AG04450 (cell line): ENCODE data around the gene TPX2. TPM values are rescaled to one million over a fixed set of nuclear protein-coding genes. Genes with fewer than 3 reads are reported as not detected.

Experiments
- CTCF ChIA-PET: fragments of 300-600, 350-600 bp; formaldehyde crosslinking; extraction: SDS; loops from one replicate; lab custom pipeline; 2022; ENCODE audit warnings: antibody characterized with exemption, inconsistent platforms; lab: Charles Lee
- POLR2A ChIA-PET: fragments of 350-600 bp; formaldehyde crosslinking; extraction: SDS; loops from one replicate; lab custom pipeline; 2021; ENCODE audit warnings: antibody characterized with exemption, inconsistent platforms; lab: Yijun Ruan, JAX
- DNase-seq: peaks from one replicate; pipeline ENCODE4 v3.0.0-alpha.2; 2011; ENCODE audit warnings: low read depth, low spot score
- H3K27ac ChIP-seq: one replicate; pipeline ENCODE4 v1.5.1; 2012; ENCODE audit warnings: low read depth, low read length, control low read depth
- H3K27me3 ChIP-seq: one replicate; pipeline ENCODE4 v1.6.0; 2012; ENCODE audit warnings: low read length; ENCODE audit not compliant: control insufficient read depth, insufficient read depth
- H3K4me3 ChIP-seq: 2 replicates; pipeline ENCODE4 v1.5.1; 2011; ENCODE audit warnings: mild to moderate bottlenecking, low read depth, low read length, control low read depth
- H3K9me3 ChIP-seq: 2 replicates; pipeline ENCODE4 v1.5.1; 2012; ENCODE audit warnings: low read length; ENCODE audit not compliant: control insufficient read depth, insufficient read depth
- CTCF ChIP-seq: IDR thresholded peaks from 2 replicates; pipeline ENCODE4 v1.5.1; 2011; ENCODE audit warnings: low read depth, low read length, control low read depth, inconsistent platforms
- polyA plus RNA-seq: library from polyadenylated mRNA; depleted of rRNA; stranded (reverse); fragments of >200 nt; gene quantifications from 2 replicates; pipeline ENCODE4 v1.2.3, GENCODE V29; 2011

TPX2 gene
- polyA plus RNA-seq, 1 experiment = 24.4 TPM

GRCh38 chr20:31774408-31774807 lies 35.3 kb downstream of the TPX2 start:
- CTCF ChIA-PET = no interaction called here
- no peak overlapping the region for H3K27ac ChIP-seq
- DNase-seq = no peak
- H3K4me3 ChIP-seq = no peak overlapping the region
- no peaks in the 10 kb centered on the region for H3K27me3 ChIP-seq
- H3K9me3 ChIP-seq = no peaks in the 10 kb centered on the region
- TF ChIP-seq CTCF = no peak
- POLR2A ChIA-PET = no interaction called here

- CTCF ChIA-PET = no interaction called here
- H3K4me3 ChIP-seq = no peak overlapping the region
- H3K27ac ChIP-seq = no peak overlapping the region
- H3K9me3 ChIP-seq = no peaks in the 10 kb centered on the region
- H3K27me3 ChIP-seq = no peaks in the 10 kb centered on the region
- DNase-seq = no peak
- TF ChIP-seq CTCF = no peak
- POLR2A ChIA-PET = no interaction called here
Measured at GRCh38 chr20:31780839-31781238, 41.7 kb downstream of the TPX2 start.

GRCh38 chr20:31781945-31782344 lies 42.9 kb downstream of the TPX2 start:
- Histone ChIP-seq H3K27me3 (no peaks in the 10 kb centered on the region), H3K27ac (peak overlapping the region; percentile 11), H3K4me3 (no peak overlapping the region), H3K9me3 (no peaks in the 10 kb centered on the region)
- ChIA-PET CTCF (no interaction called here), POLR2A (interaction anchor here (0.5 kb wide), 1 partner anchor 21 kb away, joined by 5 read pairs; no protein-coding TSS in a partner anchor)
- DNase-seq = no peak
- no peak for TF ChIP-seq CTCF

GRCh38 chr20:31784354-31785044 lies 45.4 kb downstream of the TPX2 start:
- ChIA-PET POLR2A (no interaction called here), CTCF (no interaction called here)
- Histone ChIP-seq H3K9me3 (no peaks in the 10 kb centered on the region), H3K4me3 (no peak overlapping the region), H3K27ac (no peak overlapping the region), H3K27me3 (no peaks in the 10 kb centered on the region)
- TF ChIP-seq CTCF = no peak
- DNase-seq = no peak

- H3K9me3 ChIP-seq = no peaks in the 10 kb centered on the region
- H3K27me3 ChIP-seq = no peaks in the 10 kb centered on the region
- ChIA-PET CTCF (interaction anchor here (1.4 kb wide), 1 partner anchor 68 kb away, joined by 3 read pairs; no protein-coding TSS in a partner anchor), POLR2A (no interaction called here)
- H3K27ac ChIP-seq = no peak overlapping the region
- H3K4me3 ChIP-seq = no peak overlapping the region
- DNase-seq = no peak
- TF ChIP-seq CTCF = no peak
Measured at GRCh38 chr20:31785089-31785488, 46.0 kb downstream of the TPX2 start.
